K562 (cell line): ENCODE results near the gene LOXL3. TPM values are rescaled to one million over a fixed set of nuclear protein-coding genes. Genes with fewer than 3 reads are reported as not detected.

Experiments used
- BCL6 ChIP-seq: fragments of 250-450 bp; sonication (Bioruptor Pico); IDR thresholded peaks from 2 replicates; pipeline ENCODE4 v1.4.0; 2020
- BMI1 ChIP-seq: fragments of 150-350 bp; IDR thresholded peaks from 2 replicates; pipeline ENCODE4 v1.6.1; 2014; ENCODE audit warnings: low read length
- CREB1 ChIP-seq, 2 experiments: sonication (generic) in 1 of 2; formaldehyde crosslinking in 1 of 2; IDR thresholded peaks; 2 replicates each; pipeline versions ENCODE4 v1.6.1 to v1.8.0; 2012 to 2022; ENCODE audit warnings: inconsistent platforms in 1 of 2, mild to moderate bottlenecking in 1 of 2, missing genetic modification reagents in 1 of 2, moderate library complexity in 1 of 2
- GATAD2A ChIP-seq: fragments of 450-650 bp; IDR thresholded peaks from 2 replicates; pipeline ENCODE4 v1.6.1; 2017
- HEY1 ChIP-seq: fragments of 250-450 bp; sonication (Bioruptor Pico); IDR thresholded peaks from 2 replicates; pipeline ENCODE4 v1.5.0; 2020; ENCODE audit warnings: mild to moderate bottlenecking, moderate library complexity, borderline replicate concordance
- HNRNPUL1 ChIP-seq: fragments of 200-400 bp; formaldehyde crosslinking; IDR thresholded peaks from 2 replicates; pipeline ENCODE4 v1.6.1; 2017; ENCODE audit warnings: low read length
- KLF13 ChIP-seq: fragments of 450-650 bp; IDR thresholded peaks from 2 replicates; pipeline ENCODE4 v1.6.1; 2016; ENCODE audit warnings: missing genetic modification characterization, low read depth, mild to moderate bottlenecking, missing compliant biosample characterization, moderate library complexity, borderline replicate concordance
- PHF8 ChIP-seq: fragments of 200-600 bp; sonication (generic); IDR thresholded peaks from 2 replicates; pipeline ENCODE4 v1.6.1; 2012; ENCODE audit warnings: mixed run types, mild to moderate bottlenecking, inconsistent platforms, low read length, moderate library complexity, borderline replicate concordance
- SIX5 ChIP-seq, 2 experiments: IDR thresholded peaks; 2 replicates each; pipeline ENCODE4 v1.6.1; 2011; ENCODE audit warnings: low read length in 2 of 2, borderline replicate concordance in 1 of 2, low read depth in 1 of 2, mild to moderate bottlenecking in 1 of 2, moderate library complexity in 1 of 2; ENCODE audit not compliant: insufficient read depth in 1 of 2
- THRAP3 ChIP-seq: fragments of 450-650 bp; IDR thresholded peaks from 2 replicates; pipeline ENCODE4 v1.6.1; 2016; ENCODE audit warnings: mild to moderate bottlenecking, inconsistent platforms, borderline replicate concordance
- ZFPM2 ChIP-seq: fragments of 250-450 bp; sonication (Bioruptor Pico); IDR thresholded peaks from 2 replicates; pipeline ENCODE4 v1.5.1; 2022; ENCODE audit warnings: mild to moderate bottlenecking
- ZNF408 ChIP-seq: fragments of 250-450 bp; sonication (Bioruptor Pico); IDR thresholded peaks from 2 replicates; pipeline ENCODE4 v1.4.0; 2020; ENCODE audit warnings: low read depth, mild to moderate bottlenecking, moderate library complexity
- ZNF778 ChIP-seq: fragments of 450-650 bp; formaldehyde crosslinking; IDR thresholded peaks from 2 replicates; pipeline ENCODE4 v1.4.0; 2020; ENCODE audit warnings: mild to moderate bottlenecking, moderate library complexity
- ZSCAN29 ChIP-seq: fragments of 450-650 bp; IDR thresholded peaks from 2 replicates; pipeline ENCODE4 v1.6.1; 2017
- polyA plus RNA-seq, 8 experiments: library from polyadenylated mRNA; depleted of rRNA in 4 of 8; stranded (reverse) in 5 of 8; unstranded in 3 of 8; fragments of >200 nt; fragmentation: Nextera tagmentation in 2 of 8; fragmentation: Illumina TruSeq in 1 of 8; extraction: Ambion mirVana in 2 of 8; extraction: Trizol in 1 of 8; gene quantifications; 2 replicates each; pipeline versions ENCODE4 v1.2.1 to v1.2.3, GENCODE V29; 2011 to 2014; ENCODE audit warnings: inconsistent platforms in 1 of 8, missing spikeins in 1 of 8
- total RNA-seq, 7 experiments: library from RNA; depleted of rRNA in 6 of 7; stranded (reverse); fragments of >200 nt in 6 of 7; fragmentation: Illumina TruSeq in 2 of 7; extraction: Trizol in 2 of 7; gene quantifications; 2 replicates each; pipeline versions ENCODE4 v1.2.1 to v1.2.3, GENCODE V29; 2011 to 2021; ENCODE audit warnings: low replicate concordance in 1 of 7
- TF ChIP-seq, protein P1 (sequence below): sonication (generic); formaldehyde crosslinking; IDR thresholded peaks from 2 replicates; pipeline ENCODE4 v1.4.0; 2020; ENCODE audit warnings: mild to moderate bottlenecking, missing genetic modification reagents
- TF ChIP-seq, protein P2 (sequence below): fragments of 450-650 bp; IDR thresholded peaks from 2 replicates; pipeline ENCODE4 v1.6.1; 2017; ENCODE audit warnings: antibody characterized with exemption, mild to moderate bottlenecking
- TF ChIP-seq, protein P3 (sequence below): sonication (generic); formaldehyde crosslinking; IDR thresholded peaks from 2 replicates; pipeline ENCODE4 v1.8.1; 2023; ENCODE audit warnings: mild to moderate bottlenecking, missing genetic modification reagents

The LOXL3 gene
- total and polyA plus RNA-seq, 9 of the 15 experiments (the other 6 are each of a cell fraction or from before 2014, with no cell fraction given): 0.22 to 0.99 (median 0.31) TPM

DNA sequence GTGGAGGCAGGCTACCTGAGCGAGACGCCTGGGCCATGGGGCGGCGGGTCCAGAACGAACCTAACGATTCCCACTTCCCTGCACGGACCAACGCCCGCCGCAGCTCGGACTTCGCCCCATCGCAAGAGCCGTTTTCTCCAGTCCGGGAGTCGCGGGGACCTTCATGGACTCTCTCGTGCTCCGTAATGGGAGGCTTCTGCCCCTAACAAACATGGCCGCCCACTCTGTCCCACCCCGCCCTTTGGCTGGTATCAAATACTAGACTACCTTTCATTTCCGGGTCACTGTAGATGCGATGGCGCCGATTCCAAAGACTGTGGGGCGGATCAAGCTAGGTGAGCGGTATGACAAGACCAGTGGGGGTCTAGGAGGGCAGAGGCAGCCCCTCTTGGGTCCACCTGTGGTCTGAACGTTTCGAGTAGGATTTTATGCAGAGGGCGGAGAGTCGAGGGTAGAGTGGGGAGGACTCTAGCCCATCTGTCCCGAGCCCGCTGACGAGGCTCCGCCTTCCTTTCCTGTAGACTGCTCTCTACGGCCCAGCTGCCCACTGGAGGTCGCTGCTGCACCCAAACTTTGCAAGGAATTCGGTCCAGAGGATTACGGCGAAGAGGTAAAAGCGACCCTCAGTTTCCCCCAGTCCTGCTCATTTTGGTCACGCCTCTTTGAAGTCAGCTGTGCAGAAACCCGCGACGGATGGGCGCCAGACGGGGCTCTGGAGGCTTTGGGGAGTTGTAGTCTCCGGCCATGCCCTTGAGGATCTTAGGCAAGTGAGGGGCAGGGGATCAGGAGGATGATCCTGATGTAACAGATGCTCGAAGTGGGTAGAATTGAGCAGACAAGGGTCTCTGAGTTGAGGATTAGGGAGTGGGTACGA lies 70.7 kb downstream of the LOXL3 start, which contains the start of the genes CCDC142 and TTC31 (continued):
- TF ChIP-seq, protein P1, sequence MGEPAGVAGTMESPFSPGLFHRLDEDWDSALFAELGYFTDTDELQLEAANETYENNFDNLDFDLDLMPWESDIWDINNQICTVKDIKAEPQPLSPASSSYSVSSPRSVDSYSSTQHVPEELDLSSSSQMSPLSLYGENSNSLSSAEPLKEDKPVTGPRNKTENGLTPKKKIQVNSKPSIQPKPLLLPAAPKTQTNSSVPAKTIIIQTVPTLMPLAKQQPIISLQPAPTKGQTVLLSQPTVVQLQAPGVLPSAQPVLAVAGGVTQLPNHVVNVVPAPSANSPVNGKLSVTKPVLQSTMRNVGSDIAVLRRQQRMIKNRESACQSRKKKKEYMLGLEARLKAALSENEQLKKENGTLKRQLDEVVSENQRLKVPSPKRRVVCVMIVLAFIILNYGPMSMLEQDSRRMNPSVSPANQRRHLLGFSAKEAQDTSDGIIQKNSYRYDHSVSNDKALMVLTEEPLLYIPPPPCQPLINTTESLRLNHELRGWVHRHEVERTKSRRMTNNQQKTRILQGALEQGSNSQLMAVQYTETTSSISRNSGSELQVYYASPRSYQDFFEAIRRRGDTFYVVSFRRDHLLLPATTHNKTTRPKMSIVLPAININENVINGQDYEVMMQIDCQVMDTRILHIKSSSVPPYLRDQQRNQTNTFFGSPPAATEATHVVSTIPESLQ (CRISPR knock-in tag): peak; percentile 78; the same call in 1 of the 2 replicates
- TF ChIP-seq GATAD2A: 0 out of 2 replicates have a peak, but pooled peaks have one; percentile 9
- TF ChIP-seq KLF13 (tag): no peak
- TF ChIP-seq ZNF778 (CRISPR knock-in tag): no peak
- TF ChIP-seq HNRNPUL1: no peak
- TF ChIP-seq ZFPM2: no peak
- TF ChIP-seq THRAP3: no peak
- TF ChIP-seq, protein P2, sequence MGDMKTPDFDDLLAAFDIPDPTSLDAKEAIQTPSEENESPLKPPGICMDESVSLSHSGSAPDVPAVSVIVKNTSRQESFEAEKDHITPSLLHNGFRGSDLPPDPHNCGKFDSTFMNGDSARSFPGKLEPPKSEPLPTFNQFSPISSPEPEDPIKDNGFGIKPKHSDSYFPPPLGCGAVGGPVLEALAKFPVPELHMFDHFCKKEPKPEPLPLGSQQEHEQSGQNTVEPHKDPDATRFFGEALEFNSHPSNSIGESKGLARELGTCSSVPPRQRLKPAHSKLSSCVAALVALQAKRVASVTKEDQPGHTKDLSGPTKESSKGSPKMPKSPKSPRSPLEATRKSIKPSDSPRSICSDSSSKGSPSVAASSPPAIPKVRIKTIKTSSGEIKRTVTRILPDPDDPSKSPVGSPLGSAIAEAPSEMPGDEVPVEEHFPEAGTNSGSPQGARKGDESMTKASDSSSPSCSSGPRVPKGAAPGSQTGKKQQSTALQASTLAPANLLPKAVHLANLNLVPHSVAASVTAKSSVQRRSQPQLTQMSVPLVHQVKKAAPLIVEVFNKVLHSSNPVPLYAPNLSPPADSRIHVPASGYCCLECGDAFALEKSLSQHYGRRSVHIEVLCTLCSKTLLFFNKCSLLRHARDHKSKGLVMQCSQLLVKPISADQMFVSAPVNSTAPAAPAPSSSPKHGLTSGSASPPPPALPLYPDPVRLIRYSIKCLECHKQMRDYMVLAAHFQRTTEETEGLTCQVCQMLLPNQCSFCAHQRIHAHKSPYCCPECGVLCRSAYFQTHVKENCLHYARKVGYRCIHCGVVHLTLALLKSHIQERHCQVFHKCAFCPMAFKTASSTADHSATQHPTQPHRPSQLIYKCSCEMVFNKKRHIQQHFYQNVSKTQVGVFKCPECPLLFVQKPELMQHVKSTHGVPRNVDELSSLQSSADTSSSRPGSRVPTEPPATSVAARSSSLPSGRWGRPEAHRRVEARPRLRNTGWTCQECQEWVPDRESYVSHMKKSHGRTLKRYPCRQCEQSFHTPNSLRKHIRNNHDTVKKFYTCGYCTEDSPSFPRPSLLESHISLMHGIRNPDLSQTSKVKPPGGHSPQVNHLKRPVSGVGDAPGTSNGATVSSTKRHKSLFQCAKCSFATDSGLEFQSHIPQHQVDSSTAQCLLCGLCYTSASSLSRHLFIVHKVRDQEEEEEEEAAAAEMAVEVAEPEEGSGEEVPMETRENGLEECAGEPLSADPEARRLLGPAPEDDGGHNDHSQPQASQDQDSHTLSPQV: peak; percentile 32; the same call in 1 of the 2 replicates
- peak; percentile 48 to 60; a peak in 3 of 4 replicates for TF ChIP-seq SIX5 (IDR thresholded peaks at IDR 0.05; ENCODE audit: borderline replicate concordance in 1 of 2, insufficient read depth in 1 of 2, low read depth in 1 of 2, low read length in 2 of 2)
- no peak for TF ChIP-seq ZSCAN29
- TF ChIP-seq BMI1: no peak
- TF ChIP-seq PHF8: peak; percentile 63; the same call in 1 of the 2 replicates
- TF ChIP-seq ZNF408 (CRISPR knock-in tag): no peak
- TF ChIP-seq CREB1 (IDR thresholded peaks at IDR 0.05): peak; percentile 42; the same call in 1 of the 2 replicates
- peak; percentile 64 for TF ChIP-seq CREB1 (CRISPR knock-in tag; IDR thresholded peaks at IDR 0.05)
- TF ChIP-seq, protein P3, sequence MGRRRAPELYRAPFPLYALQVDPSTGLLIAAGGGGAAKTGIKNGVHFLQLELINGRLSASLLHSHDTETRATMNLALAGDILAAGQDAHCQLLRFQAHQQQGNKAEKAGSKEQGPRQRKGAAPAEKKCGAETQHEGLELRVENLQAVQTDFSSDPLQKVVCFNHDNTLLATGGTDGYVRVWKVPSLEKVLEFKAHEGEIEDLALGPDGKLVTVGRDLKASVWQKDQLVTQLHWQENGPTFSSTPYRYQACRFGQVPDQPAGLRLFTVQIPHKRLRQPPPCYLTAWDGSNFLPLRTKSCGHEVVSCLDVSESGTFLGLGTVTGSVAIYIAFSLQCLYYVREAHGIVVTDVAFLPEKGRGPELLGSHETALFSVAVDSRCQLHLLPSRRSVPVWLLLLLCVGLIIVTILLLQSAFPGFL: no peak; the same call in 1 of the 2 replicates
- no peak for TF ChIP-seq HEY1
- TF ChIP-seq BCL6 (CRISPR knock-in tag): no peak
